Neural progenitor cell (in vitro differentiated cells): ENCODE measurements around the gene FHDC1.

Experiments
- CTCF ChIP-seq: fragments of 200-600 bp; sonication (generic); IDR thresholded peaks from 2 replicates; pipeline ENCODE4 v1.5.1; 2017; ENCODE audit warnings: antibody characterized with exemption, mild to moderate bottlenecking
- EZH2 ChIP-seq: fragments of 200-600 bp; sonication (generic); IDR thresholded peaks from 2 replicates; pipeline ENCODE4 v1.6.1; 2017; ENCODE audit warnings: antibody characterized with exemption, mild to moderate bottlenecking, moderate library complexity

- no peak for TF ChIP-seq CTCF
- no peak for TF ChIP-seq EZH2
Observed at GRCh38 chr4:152919826-152920225, 16.3 kb upstream of the FHDC1 start.
